ENCODE results near the gene CMTM1.

GRCh38 chr16:66592241-66592640 is 26.0 kb downstream of the CMTM1 start:
- no peak for TF ChIP-seq EP300 (IDR thresholded peaks at IDR 0.05)
- TF ChIP-seq CTCF (IDR thresholded peaks at IDR 0.05): no peak
- TF ChIP-seq POLR2A (IDR thresholded peaks at IDR 0.05): no peak
